Inflammatory macrophage (primary cell): Measurements from ENCODE around the gene IL1A.
A peak's percentile ranks its signal among the peaks of the same experiment; 100 is the strongest.

Experiments
- DNase-seq, 2 donors: peaks; one replicate each; pipeline ENCODE4 v3.0.0-alpha.2; 2020 to 2022

IL1A gene

GRCh38 chr2:112760149-112760548 is 24.1 kb downstream of the IL1A start:
- no peak for DNase-seq

GRCh38 chr2:112758711-112759110 is 25.6 kb downstream of the IL1A start:
- no peak for DNase-seq

GRCh38 chr2:112757265-112757664 is 27.0 kb downstream of the IL1A start:
- DNase-seq: peak; percentile 45 to 77

- DNase-seq: no peak
These were observed 28.1 kb downstream of the IL1A start for GRCh38 chr2:112756207-112756606.

- no peak for DNase-seq
These were observed 28.8 kb downstream of the IL1A start for GRCh38 chr2:112755444-112755843.

GRCh38 chr2:112754564-112754963 is 29.7 kb downstream of the IL1A start:
- peak; percentile 49 to 68 for DNase-seq

- no peak for DNase-seq
These were observed 31.6 kb downstream of the IL1A start for GRCh38 chr2:112752667-112753066.

- DNase-seq: no peak
These were observed 32.7 kb downstream of the IL1A start for GRCh38 chr2:112751451-112752197.

- DNase-seq: no peak
These were observed 33.8 kb downstream of the IL1A start for GRCh38 chr2:112750560-112750843.

GRCh38 chr2:112749755-112750559 is 34.3 kb downstream of the IL1A start:
- DNase-seq: peak; percentile 78 to 81

- DNase-seq: no peak
These were observed 43.8 kb downstream of the IL1A start for GRCh38 chr2:112740527-112740926.

GRCh38 chr2:112737542-112738232 is 46.6 kb downstream of the IL1A start:
- DNase-seq: no peak

GRCh38 chr2:112733871-112734270 is 50.4 kb downstream of the IL1A start:
- no peak for DNase-seq

GRCh38 chr2:112733456-112733855 is 50.8 kb downstream of the IL1A start:
- no peak for DNase-seq

- no peak for DNase-seq
These were observed 52.8 kb downstream of the IL1A start for GRCh38 chr2:112731479-112731878.

GRCh38 chr2:112730791-112731190 is 53.5 kb downstream of the IL1A start:
- no peak for DNase-seq

GRCh38 chr2:112730216-112730615 is 54.1 kb downstream of the IL1A start:
- DNase-seq: peak; percentile 45 to 53

GRCh38 chr2:112728378-112729175 is 55.7 kb downstream of the IL1A start:
- DNase-seq: no peak

GRCh38 chr2:112728029-112728362 is 56.3 kb downstream of the IL1A start:
- DNase-seq: no peak

GRCh38 chr2:112727276-112728028 is 56.8 kb downstream of the IL1A start:
- no peak for DNase-seq

- peak; percentile 95 to 98 for DNase-seq
These were observed 57.7 kb downstream of the IL1A start for GRCh38 chr2:112726487-112727190.
